ENCODE measurements around the gene RELB. TPM values are rescaled to one million over a fixed set of nuclear protein-coding genes. Genes with fewer than 3 reads are reported as not detected.

RELB gene
- total RNA-seq, 1 experiment from 2014 or later = 4.0 TPM

DNA sequence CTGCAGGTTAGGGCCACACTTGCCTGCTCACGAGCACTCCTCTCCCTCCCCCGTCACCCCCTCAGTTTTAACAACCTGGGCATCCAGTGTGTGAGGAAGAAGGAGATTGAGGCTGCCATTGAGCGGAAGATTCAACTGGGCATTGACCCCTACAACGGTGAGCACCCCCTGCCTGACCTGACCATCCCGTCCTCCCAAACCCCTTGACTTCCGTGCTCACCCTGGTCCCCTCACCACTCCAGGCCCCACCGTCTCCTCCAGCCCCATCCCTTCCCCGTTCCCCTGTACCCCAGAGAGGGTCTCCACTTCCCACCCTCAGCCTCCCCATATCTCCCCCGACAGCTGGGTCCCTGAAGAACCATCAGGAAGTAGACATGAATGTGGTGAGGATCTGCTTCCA is 24.0 kb downstream of the RELB start:
- Histone ChIP-seq H3K4me1 (no peaks in the 10 kb centered on the region), H3K36me3 (0 out of 2 replicates have a peak, but pooled peaks cover 4% of the 10 kb centered on the region), H3K4me3 (no peak overlapping the region), H3K27ac (no peak overlapping the region), H3K9me3 (replicated peaks) (no peaks in the 10 kb centered on the region), H3K27me3 (no peaks in the 10 kb centered on the region)
- no peak for DNase-seq

DNA sequence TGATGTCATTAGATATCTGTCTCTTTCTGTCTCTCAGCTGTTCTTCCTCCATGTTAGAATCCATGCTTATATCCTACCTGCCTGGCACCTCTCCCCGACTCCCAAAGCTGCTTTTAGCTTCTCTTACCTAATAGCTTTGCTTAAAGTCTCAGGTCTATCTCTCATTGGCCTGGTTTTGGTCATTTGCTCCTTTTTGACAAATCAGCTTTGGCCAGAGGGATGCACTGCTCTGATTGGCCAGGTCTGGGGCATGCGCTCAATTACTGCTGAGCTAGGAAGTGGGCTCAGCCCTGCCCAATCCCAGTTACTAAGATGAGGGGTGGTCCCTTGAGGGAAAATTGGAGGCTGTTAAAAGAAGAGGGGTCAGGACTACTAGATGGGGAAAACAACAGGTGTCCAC is 26.1 kb downstream of the RELB start:
- no peaks in the 10 kb centered on the region for H3K9me3 ChIP-seq (replicated peaks)
- 0 out of 2 replicates have a peak, but pooled peaks cover 5% of the 10 kb centered on the region for H3K36me3 ChIP-seq
- H3K4me1 ChIP-seq = no peaks in the 10 kb centered on the region
- no peak overlapping the region for H3K4me3 ChIP-seq
- no peak for DNase-seq
- H3K27me3 ChIP-seq = no peaks in the 10 kb centered on the region
- no peak overlapping the region for H3K27ac ChIP-seq

DNA sequence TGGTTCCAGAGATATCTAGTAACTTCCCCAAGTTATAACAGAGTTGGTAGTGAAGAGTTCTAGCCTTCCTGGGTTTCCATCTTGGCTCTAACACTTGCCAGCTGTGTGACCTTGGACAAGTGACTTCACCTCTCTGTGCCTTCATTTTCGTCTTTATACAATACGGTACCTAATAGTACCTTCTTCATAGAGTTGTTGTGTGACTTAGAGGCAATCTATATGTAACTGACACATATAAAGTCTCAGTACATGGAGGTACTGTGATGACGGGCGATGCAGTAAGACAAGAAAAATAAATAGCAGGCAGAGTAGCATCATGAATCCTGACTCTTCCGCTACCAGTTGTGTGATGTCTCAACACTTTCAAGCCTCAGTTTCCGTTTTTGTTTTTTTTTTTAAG is 29.6 kb downstream of the RELB start:
- no peaks in the 10 kb centered on the region for H3K27me3 ChIP-seq
- DNase-seq = no peak

DNA sequence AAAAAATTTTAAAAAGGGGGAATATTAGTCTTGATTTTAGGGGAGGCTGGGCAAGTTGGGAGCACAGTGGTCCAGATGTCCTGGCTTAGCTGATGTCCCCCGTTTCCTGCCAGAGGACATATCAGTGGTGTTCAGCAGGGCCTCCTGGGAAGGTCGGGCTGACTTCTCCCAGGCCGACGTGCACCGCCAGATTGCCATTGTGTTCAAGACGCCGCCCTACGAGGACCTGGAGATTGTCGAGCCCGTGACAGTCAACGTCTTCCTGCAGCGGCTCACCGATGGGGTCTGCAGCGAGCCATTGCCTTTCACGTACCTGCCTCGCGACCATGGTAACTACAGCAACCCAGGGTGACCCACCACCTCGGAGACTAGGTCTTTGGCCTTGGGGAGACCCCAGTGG is 31.2 kb downstream of the RELB start:
- Histone ChIP-seq H3K4me1 (no peaks in the 10 kb centered on the region), H3K27ac (no peak overlapping the region), H3K4me3 (no peak overlapping the region), H3K9me3 (replicated peaks) (no peaks in the 10 kb centered on the region), H3K36me3 (0 out of 2 replicates have a peak, but pooled peaks cover 5% of the 10 kb centered on the region), H3K27me3 (no peaks in the 10 kb centered on the region)
- no peak for DNase-seq

More for the DNA sequence above, 29.6 kb downstream of the RELB start:
- Histone ChIP-seq H3K27ac (no peak overlapping the region), H3K36me3 (0 out of 2 replicates have a peak, but pooled peaks cover 5% of the 10 kb centered on the region), H3K9me3 (replicated peaks) (no peaks in the 10 kb centered on the region), H3K4me1 (no peaks in the 10 kb centered on the region), H3K4me3 (no peak overlapping the region)

DNA sequence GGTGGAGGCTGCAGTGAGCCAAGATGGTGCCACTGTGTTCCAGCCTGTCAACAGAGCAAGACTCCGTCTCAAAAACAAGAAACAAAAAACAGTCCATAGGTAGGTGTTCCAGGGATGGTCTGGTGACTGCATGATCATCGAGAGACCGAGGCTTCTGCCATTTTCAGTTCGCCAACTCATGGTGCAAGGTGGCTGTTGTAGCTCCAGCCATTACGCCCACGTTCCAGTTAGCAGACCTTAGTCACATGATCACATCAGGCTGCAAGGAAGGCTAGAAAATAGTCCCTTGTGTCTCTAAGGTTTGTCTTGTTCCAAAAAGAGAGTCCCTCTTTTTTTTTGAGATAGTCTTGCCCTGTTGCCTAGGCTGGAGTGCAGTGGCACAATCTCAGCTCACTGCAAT is 34.5 kb downstream of the RELB start:
- H3K27ac ChIP-seq = no peak overlapping the region
- H3K27me3 ChIP-seq = no peaks in the 10 kb centered on the region
- peaks cover 8% of the 10 kb centered on the region; the same call in 1 of the 2 replicates for H3K4me1 ChIP-seq
- H3K9me3 ChIP-seq (replicated peaks) = no peaks in the 10 kb centered on the region
- H3K4me3 ChIP-seq = no peak overlapping the region
- DNase-seq = no peak
- H3K36me3 ChIP-seq = peaks cover 11% of the 10 kb centered on the region; the same call in 1 of the 2 replicates

DNA sequence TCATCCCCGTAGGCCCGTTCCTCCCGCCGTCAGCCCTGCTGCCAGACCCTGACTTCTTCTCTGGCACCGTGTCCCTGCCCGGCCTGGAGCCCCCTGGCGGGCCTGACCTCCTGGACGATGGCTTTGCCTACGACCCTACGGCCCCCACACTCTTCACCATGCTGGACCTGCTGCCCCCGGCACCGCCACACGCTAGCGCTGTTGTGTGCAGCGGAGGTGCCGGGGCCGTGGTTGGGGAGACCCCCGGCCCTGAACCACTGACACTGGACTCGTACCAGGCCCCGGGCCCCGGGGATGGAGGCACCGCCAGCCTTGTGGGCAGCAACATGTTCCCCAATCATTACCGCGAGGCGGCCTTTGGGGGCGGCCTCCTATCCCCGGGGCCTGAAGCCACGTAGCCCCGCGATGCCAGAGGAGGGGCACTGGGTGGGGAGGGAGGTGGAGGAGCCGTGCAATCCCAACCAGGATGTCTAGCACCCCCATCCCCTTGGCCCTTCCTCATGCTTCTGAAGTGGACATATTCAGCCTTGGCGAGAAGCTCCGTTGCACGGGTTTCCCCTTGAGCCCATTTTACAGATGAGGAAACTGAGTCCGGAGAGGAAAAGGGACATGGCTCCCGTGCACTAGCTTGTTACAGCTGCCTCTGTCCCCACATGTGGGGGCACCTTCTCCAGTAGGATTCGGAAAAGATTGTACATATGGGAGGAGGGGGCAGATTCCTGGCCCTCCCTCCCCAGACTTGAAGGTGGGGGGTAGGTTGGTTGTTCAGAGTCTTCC is 36.3 kb downstream of the RELB start:
- no peaks in the 10 kb centered on the region for H3K9me3 ChIP-seq (replicated peaks)
- H3K4me1 ChIP-seq = peaks cover 8% of the 10 kb centered on the region; the same call in 1 of the 2 replicates
- H3K27ac ChIP-seq = no peak overlapping the region
- no peaks in the 10 kb centered on the region for H3K27me3 ChIP-seq
- H3K36me3 ChIP-seq = peaks cover 25% of the 10 kb centered on the region
- no peak for DNase-seq
- no peak overlapping the region for H3K4me3 ChIP-seq

DNA sequence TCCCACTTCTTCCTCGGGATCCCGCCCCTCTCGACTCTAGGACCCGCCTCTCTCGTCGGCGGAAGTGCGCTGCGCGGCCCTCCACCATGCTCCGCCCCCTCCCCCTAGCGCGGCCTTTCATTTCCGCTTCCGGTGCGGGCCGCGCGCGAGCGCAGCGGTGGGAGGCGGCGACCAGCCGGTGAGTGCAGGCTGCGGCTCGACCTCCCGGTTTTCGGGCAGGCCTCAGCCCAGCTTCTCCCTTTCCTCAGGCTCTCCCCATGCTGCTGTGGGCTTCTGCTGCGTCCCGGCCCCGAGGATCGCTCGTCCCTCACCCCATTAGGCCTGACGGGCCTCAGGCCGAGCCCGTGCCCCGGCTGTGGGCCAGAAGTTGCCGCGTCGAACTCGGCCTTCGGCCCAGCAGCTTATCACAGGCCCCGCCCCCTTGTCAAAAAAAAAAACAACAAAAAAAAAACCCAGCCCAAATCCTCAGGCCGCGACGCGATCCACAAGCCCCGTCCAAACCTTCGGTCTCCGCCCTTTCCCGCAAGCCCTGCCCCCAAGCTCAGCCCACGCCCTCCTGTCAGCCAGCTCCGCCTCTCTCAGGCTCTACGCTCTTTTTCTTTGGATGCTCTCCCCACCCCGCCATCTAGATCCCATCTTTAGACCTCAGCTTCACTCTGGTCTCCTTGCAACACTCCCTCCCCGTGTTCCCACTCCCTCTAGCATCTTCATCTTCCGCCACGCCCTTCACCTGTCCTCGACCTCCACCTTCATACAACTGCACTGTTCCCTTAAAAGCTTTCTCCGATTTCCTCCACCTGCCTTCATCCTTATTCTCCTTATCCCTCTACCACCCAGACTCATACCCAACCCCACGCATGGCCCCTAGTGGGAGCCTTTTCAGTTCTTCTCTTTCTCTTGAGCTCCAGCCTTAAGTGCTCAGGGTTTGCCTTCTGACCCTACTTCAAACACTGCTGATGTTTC is 37.9 kb downstream of the RELB start, which contains the start of gene CLASRP:
Gene CLASRP, plus strand, starts transcription at position 115 of the 963 bp plus-strand sequence. CDS start 1,168 bp downstream, outside the sequence.
- DNase-seq = peak; percentile 89 to 91
- Histone ChIP-seq H3K27ac (peak within 1 kb of the TSS; percentile 62), H3K27me3 (no peaks in the 10 kb centered on the region), H3K9me3 (replicated peaks) (no peaks in the 10 kb centered on the region), H3K36me3 (peaks cover 40% of the 10 kb centered on the region), H3K4me3 (peak within 1 kb of the TSS; percentile 85), H3K4me1 (peaks cover 8% of the 10 kb centered on the region; the same call in 1 of the 2 replicates)

DNA sequence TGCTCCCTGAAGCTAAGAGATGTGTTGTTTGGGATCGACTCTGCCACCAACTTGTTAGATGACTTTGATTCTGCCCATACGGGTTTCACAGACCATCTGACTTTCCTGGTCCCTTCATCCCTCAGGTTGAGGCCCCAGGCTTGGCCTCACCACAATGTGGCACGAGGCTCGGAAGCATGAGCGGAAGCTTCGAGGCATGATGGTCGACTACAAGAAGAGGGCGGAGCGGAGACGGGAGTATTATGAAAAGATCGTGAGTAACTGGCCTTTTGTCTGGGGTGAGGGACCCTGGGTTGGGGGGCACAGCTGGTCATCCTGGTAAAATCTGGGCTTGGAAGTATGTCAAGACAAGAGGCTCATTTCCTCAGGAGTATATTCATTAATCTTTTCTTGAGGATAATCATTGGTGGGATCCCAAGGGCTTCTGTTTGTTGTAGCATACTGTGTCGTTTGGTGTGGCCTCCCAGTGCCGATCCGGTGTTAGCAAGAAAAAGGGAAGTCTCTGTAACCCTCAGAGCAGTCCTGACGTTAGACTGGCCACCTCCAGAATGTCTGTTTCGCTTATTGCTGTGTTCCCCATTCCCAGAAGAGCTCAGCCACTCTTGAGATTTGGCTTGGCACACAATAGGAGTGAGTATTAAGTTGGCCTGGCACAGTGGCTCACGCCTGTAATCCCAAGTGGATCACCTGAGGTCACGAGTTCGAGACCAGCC is 39.0 kb downstream of the RELB start:
- Histone ChIP-seq H3K4me3 (no peak overlapping the region), H3K36me3 (peaks cover 49% of the 10 kb centered on the region), H3K9me3 (replicated peaks) (no peaks in the 10 kb centered on the region), H3K27ac (no peak overlapping the region), H3K4me1 (peaks cover 8% of the 10 kb centered on the region; the same call in 1 of the 2 replicates), H3K27me3 (no peaks in the 10 kb centered on the region)
- no peak for DNase-seq

DNA sequence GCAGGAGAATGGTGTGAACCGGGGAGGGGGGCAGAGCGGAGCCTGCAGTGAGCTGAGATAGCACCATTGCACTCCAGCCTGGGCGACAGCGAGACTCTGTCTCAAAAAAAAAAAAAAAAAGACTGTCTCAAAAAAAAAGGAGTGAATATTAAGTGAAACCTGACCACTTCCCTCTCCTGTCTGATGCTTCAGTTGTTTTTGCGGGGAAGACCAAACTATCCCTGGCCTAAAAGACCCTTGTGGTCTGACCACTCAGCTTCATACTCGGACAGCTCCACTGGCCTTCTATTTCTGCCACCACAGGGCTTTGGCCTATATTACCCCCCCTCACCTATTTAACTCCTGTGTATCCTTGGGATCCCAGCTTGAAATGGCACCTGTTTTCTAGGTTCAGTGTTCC is 39.9 kb downstream of the RELB start:
- Histone ChIP-seq H3K4me3 (no peak overlapping the region), H3K27ac (no peak overlapping the region), H3K36me3 (peaks cover 53% of the 10 kb centered on the region), H3K27me3 (no peaks in the 10 kb centered on the region), H3K4me1 (peaks cover 8% of the 10 kb centered on the region; the same call in 1 of the 2 replicates), H3K9me3 (replicated peaks) (no peaks in the 10 kb centered on the region)
- no peak for DNase-seq

DNA sequence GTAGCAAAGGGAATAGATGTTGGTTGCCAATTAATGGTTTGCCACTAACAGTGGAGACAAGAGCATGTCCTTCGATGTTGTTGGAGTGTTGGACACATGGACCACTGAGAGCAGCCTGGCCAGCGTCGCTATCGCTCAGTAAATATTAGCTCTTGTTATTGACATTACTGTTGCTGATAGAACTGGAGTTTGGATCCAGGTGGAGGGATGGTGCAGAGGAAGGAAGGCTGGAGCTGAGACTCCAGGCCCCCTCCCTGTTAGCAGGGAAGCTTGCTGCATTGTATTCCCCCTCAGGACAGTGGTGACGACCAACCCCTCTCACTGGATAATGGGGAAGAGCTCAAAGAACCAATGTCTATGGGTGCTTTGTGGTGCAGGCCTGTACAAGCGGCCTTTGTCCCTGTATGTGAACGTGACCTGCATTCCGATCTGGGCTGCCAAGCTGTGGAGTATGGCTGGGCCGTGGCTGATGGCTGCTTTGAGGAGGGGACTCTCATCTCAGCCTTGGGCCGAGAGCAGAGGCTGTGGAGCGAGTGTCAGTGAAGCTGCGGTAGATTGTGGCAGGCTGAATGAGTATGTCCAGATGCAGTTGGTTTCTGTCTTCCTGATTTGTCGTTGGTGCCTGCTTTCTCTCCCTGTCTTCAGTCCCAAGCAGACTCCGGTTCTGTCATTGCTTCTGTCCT is 44.5 kb downstream of the RELB start:
- Histone ChIP-seq H3K9me3 (replicated peaks) (no peaks in the 10 kb centered on the region), H3K27me3 (no peaks in the 10 kb centered on the region), H3K4me1 (peaks cover 5% of the 10 kb centered on the region; the same call in 1 of the 2 replicates), H3K4me3 (no peak overlapping the region), H3K27ac (no peak overlapping the region), H3K36me3 (peaks cover 52% of the 10 kb centered on the region)
- DNase-seq = no peak

DNA sequence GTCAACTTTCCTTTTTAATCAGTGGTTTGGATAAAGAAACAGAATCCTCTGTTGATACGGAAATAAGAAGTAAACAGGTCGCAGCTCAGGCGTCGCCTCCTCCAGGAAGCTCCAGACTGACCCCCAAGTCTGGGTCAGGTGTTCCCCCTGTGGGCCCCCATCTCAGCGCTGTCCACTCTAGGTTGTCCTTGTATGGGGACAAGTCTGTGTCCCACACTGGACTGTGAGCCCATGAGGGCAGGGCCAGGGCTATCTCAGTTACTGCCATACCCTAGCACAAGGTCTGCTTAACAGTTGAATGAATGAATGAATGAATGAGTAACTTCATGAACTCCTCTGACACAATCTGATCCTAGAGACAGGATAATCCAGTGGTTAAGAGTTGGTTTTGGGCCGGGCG is 45.1 kb downstream of the RELB start:
- Histone ChIP-seq H3K27me3 (no peaks in the 10 kb centered on the region), H3K4me3 (no peak overlapping the region), H3K27ac (no peak overlapping the region), H3K36me3 (peaks cover 48% of the 10 kb centered on the region), H3K9me3 (replicated peaks) (no peaks in the 10 kb centered on the region), H3K4me1 (peaks cover 5% of the 10 kb centered on the region; the same call in 1 of the 2 replicates)
- no peak for DNase-seq

DNA sequence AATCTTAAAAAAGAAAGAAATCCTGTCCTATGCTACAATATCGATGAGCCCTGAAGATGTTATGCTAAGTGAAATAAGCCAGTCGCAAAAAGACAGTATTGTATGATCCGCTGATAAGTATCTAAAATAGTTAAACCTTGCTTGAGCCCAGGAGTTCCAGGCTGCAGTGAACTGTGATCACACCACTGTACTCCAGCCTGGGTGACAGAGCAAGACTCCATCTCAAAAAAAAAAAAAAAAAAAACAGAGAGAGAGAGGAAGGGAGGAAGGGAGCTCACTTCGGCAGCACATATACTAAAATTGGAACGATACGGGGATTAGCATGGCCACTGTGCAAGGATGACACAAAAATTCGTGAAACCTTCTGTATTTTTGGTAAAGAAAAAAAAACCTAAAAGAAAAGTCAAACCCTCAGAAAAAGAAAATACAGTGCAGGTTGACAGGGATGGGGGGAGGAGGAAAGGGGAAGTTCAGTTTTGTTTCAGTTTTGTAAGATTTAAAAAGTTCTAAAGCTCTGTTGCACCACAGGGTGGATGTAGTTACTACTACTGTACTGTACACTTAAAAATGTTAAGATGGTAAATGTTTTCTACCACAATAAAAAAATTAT is 46.0 kb downstream of the RELB start:
- no peak overlapping the region for H3K4me3 ChIP-seq
- H3K36me3 ChIP-seq = peaks cover 39% of the 10 kb centered on the region
- H3K27me3 ChIP-seq = no peaks in the 10 kb centered on the region
- 0 out of 2 replicates have a peak overlapping the region, but pooled peaks have one; percentile 14 for H3K27ac ChIP-seq
- DNase-seq = peak in 1 of 2 experiments; percentile 37
- H3K9me3 ChIP-seq (replicated peaks) = no peaks in the 10 kb centered on the region
- peaks cover 5% of the 10 kb centered on the region; the same call in 1 of the 2 replicates for H3K4me1 ChIP-seq

DNA sequence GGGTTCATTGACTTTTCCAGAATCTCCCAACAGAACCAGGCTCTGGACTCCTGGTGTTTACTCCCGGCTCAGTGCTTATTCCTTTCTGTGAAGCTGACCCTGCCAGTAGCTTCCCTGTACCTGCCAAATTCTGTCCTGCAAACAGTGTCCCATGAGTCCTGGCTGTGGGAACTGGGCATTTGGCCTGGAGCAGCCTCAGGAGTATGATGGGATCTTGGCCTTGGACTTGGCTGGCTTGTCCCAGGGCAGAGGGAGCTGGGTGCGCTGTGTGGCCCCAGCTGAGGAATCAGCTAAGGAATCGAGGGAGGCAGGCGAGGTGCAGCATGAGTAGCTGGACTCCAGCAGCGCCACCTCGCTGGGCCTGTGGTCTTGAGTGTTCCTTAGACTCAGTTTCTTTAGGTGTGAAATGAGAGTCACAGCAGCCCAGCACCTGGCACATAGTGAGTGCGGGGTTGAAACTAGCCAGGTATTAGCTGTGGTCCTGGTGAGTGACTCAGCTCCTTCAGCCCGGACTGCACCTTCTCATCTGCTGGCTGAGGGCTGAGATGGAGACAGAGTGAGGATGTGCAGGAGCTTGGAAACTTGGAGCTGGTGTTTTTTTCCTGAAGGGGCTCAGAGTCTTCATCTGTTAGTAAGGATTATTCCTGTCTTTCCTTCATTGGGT is 47.9 kb downstream of the RELB start:
- H3K27ac ChIP-seq = no peak overlapping the region
- no peaks in the 10 kb centered on the region for H3K9me3 ChIP-seq (replicated peaks)
- DNase-seq = no peak
- no peaks in the 10 kb centered on the region for H3K27me3 ChIP-seq
- H3K4me1 ChIP-seq = peaks cover 5% of the 10 kb centered on the region; the same call in 1 of the 2 replicates
- H3K4me3 ChIP-seq = no peak overlapping the region
- H3K36me3 ChIP-seq = peaks cover 35% of the 10 kb centered on the region

Measured in SJCRH30 (cell line).